Fibroblast of mammary gland (primary cell): ENCODE data around the gene ZNF668.
"Not testable (repeated sequence)": the region's sequence is repeated elsewhere in the genome, so short reads cannot be mapped to it uniquely, and the experiment has no call there.

Experiments used
- DNase-seq: peaks from one replicate; pipeline ENCODE4 v3.0.0-alpha.2; 2010; ENCODE audit warnings: low read depth
- H3K4me3 ChIP-seq: 2 replicates; pipeline ENCODE4 v1.5.1; 2011; ENCODE audit warnings: low read depth, mild to moderate bottlenecking, low read length, moderate library complexity; ENCODE audit not compliant: control insufficient read depth
- CTCF ChIP-seq: conservative IDR thresholded peaks from 2 replicates; pipeline ENCODE4 v1.5.1; 2011; ENCODE audit warnings: low read depth, low read length, inconsistent platforms; ENCODE audit not compliant: control insufficient read depth, insufficient read depth

The ZNF668 gene

GRCh38 chr16:31016018-31016417 is 58.0 kb downstream of the ZNF668 start:
- H3K4me3 ChIP-seq: no peak overlapping the region
- no peak for DNase-seq
- TF ChIP-seq CTCF: no peak

- not testable (repeated sequence) for DNase-seq, H3K4me3 ChIP-seq
These were observed 60.7 kb downstream of the ZNF668 start for GRCh38 chr16:31013292-31013691.

GRCh38 chr16:31011815-31012214 is 62.2 kb downstream of the ZNF668 start:
- not testable (repeated sequence) for H3K4me3 ChIP-seq

More at GRCh38 chr16:31011815-31012214, 62.2 kb downstream of the ZNF668 start:
- not testable (repeated sequence) for DNase-seq
